SK-N-MC (cell line): ENCODE measurements around the gene KCNK17.

ENCODE experiments used
- EZH2 ChIP-seq: fragments of 200-600 bp; sonication (generic); IDR thresholded peaks from one replicate; pipeline ENCODE4 v1.6.1; 2017; ENCODE audit warnings: antibody characterized with exemption
- FOXP2 ChIP-seq: optimal IDR thresholded peaks from 2 replicates; pipeline ENCODE3; 2011; ENCODE audit warnings: mild to moderate bottlenecking, moderate library complexity; ENCODE audit not compliant: insufficient read depth; ENCODE audit errors: extremely low read length, control extremely low read depth
- POLR2AphosphoS5 ChIP-seq: IDR thresholded peaks from 2 replicates; pipeline ENCODE4 v1.6.1; 2012; ENCODE audit warnings: mild to moderate bottlenecking, low read depth, low read length, borderline replicate concordance

GRCh38 chr6:39330476-39330875 lies 16.3 kb upstream of the KCNK17 start:
- TF ChIP-seq POLR2AphosphoS5 = no peak
- no peak for TF ChIP-seq EZH2
- TF ChIP-seq FOXP2 = no peak
